Panc1 (cell line): ENCODE measurements around the gene OSCAR. TPM values are rescaled to one million over a fixed set of nuclear protein-coding genes. Genes with fewer than 3 reads are reported as not detected.
A peak's percentile ranks its signal among the peaks of the same experiment; 100 is the strongest.

Source experiments
- ATAC-seq: fragments of 200-7000 bp; cut with Tn5 transposase; 2 replicates; pipeline ENCODE4 v1.9.1; 2020; ENCODE audit warnings: mild to moderate bottlenecking, moderate library complexity
- BruUV-seq: library from RNA; stranded (reverse); fragments of 400-500 nt; replicated peaks from 2 replicates; lab custom pipeline; 2021; lab: Mats Ljungman, UMichigan
- CTCF ChIA-PET: fragments of 300-600 bp; sonication (Branson Sonifier 250); formaldehyde crosslinking; loops from one replicate; lab custom pipeline; 2022; ENCODE audit warnings: antibody characterized with exemption; lab: Charles Lee
- POLR2A ChIA-PET: fragments of 300-600 bp; sonication (Branson Sonifier 250); formaldehyde crosslinking; loops from one replicate; lab custom pipeline; 2022; ENCODE audit warnings: antibody characterized with exemption; lab: Charles Lee
- DNase-seq: peaks from one replicate; pipeline ENCODE4 v3.0.0-alpha.2; 2010; ENCODE audit warnings: low read depth, low spot score
- H3K27ac ChIP-seq: 2 replicates; pipeline ENCODE4 v1.5.1; 2011; ENCODE audit warnings: mild to moderate bottlenecking, low read length, inconsistent platforms
- H3K27me3 ChIP-seq: fragments of 200-500 bp; sonication (Bioruptor generic); 2 replicates; pipeline ENCODE4 v1.6.0; 2014; ENCODE audit warnings: low read length, inconsistent platforms; ENCODE audit not compliant: control insufficient read depth, insufficient read depth
- H3K36me3 ChIP-seq: fragments of 200-500 bp; sonication (Bioruptor generic); 2 replicates; pipeline ENCODE4 v1.5.1; 2014; ENCODE audit warnings: inconsistent platforms, mild to moderate bottlenecking, low read length, moderate library complexity; ENCODE audit not compliant: control insufficient read depth, insufficient read depth
- H3K4me1 ChIP-seq: 2 replicates; pipeline ENCODE4 v1.5.1; 2011; ENCODE audit warnings: inconsistent platforms, mild to moderate bottlenecking, low read length, moderate library complexity; ENCODE audit not compliant: control insufficient read depth, insufficient read depth
- H3K4me3 ChIP-seq, 2 experiments: 2 replicates each; pipeline ENCODE4 v1.5.1; 2011 to 2012; ENCODE audit warnings: low read depth in 2 of 2, low read length in 2 of 2, mild to moderate bottlenecking in 2 of 2, inconsistent platforms in 1 of 2, moderate library complexity in 1 of 2
- H3K9me3 ChIP-seq: fragments of 200-500 bp; sonication (Bioruptor generic); 2 replicates; pipeline ENCODE4 v1.5.1; 2014; ENCODE audit warnings: low read depth, mild to moderate bottlenecking, inconsistent platforms, low read length, moderate library complexity; ENCODE audit not compliant: control insufficient read depth, insufficient read depth
- CTCF ChIP-seq: fragments of 450-650 bp; IDR thresholded peaks from 2 replicates; pipeline ENCODE4 v1.5.1; 2017; ENCODE audit warnings: mild to moderate bottlenecking
- POLR2AphosphoS5 ChIP-seq: IDR thresholded peaks from 2 replicates; pipeline ENCODE4 v1.6.1; 2012; ENCODE audit warnings: mild to moderate bottlenecking, low read depth, low read length, moderate library complexity
- REST ChIP-seq, 2 experiments: IDR thresholded peaks; 2 replicates each; pipeline ENCODE4 v1.6.1; 2011 to 2012; ENCODE audit warnings: low read depth in 2 of 2, control low read depth in 1 of 2, low read length in 1 of 2, mild to moderate bottlenecking in 1 of 2, moderate library complexity in 1 of 2; ENCODE audit not compliant: insufficient read depth in 1 of 2
- SIN3A ChIP-seq: IDR thresholded peaks from 2 replicates; pipeline ENCODE4 v1.6.1; 2012; ENCODE audit warnings: low read depth, mild to moderate bottlenecking, low read length, moderate library complexity, borderline replicate concordance; ENCODE audit not compliant: insufficient read depth
- TCF7L2 ChIP-seq: IDR thresholded peaks from 2 replicates; pipeline ENCODE4 v1.6.1; 2011; ENCODE audit warnings: mild to moderate bottlenecking, low read depth, low read length, inconsistent platforms
- in situ Hi-C: cut with HindIII; loops from 2 replicates; pipeline ENCODE4 v1.10.0; 2016; ENCODE audit warnings: low sequenced_read_pairs, low pct_unique_long_range_greater_than_20kb
- intact Hi-C: fragments of 100-400 bp; cut with micrococcal nuclease; formaldehyde crosslinking; loops from one replicate; pipeline ENCODE4 v1.10.0; 2022; ENCODE audit not compliant: unreplicated experiment
- total RNA-seq: library from RNA; stranded (reverse); gene quantifications from one replicate; pipeline ENCODE4 v1.2.1, GENCODE V29; 2021; ENCODE audit not compliant: unreplicated experiment

Gene OSCAR
- total RNA-seq, 1 experiment from 2014 or later: 6.8 TPM

GRCh38 chr19:54121259-54121658, 20.7 kb upstream of the OSCAR start:
- ATAC-seq (no peak), DNase-seq (no peak)
- Histone ChIP-seq H3K36me3 (peaks cover 12% of the 10 kb centered on the region), H3K4me1 (peaks cover 8% of the 10 kb centered on the region; the same call in 1 of the 2 replicates), H3K27ac (no peak overlapping the region), H3K27me3 (no peaks in the 10 kb centered on the region), H3K4me3 (no peak overlapping the region), H3K9me3 (no peaks in the 10 kb centered on the region)
- ChIA-PET POLR2A (interaction anchor here (0.7 kb wide), 1 partner anchor 70 kb away, joined by 3 read pairs; the partner anchor contains the start of gene TSEN34), CTCF (interaction anchor here (0.6 kb wide), 1 partner anchor 927 kb away, joined by 3 read pairs; no protein-coding TSS in a partner anchor)
- intact Hi-C loops (no loop called here), in situ Hi-C loops (no loop called here)
- BruUV-seq: no TSS peak
- TF ChIP-seq POLR2AphosphoS5 (no peak), SIN3A (no peak)

GRCh38 chr19:54115109-54116063, 14.8 kb upstream of the OSCAR start, which contains the start of the genes PRPF31 and TFPT:
Gene PRPF31, plus strand, starts transcription at chr19:54115754. Its CDS starts 2,525 bp downstream, at chr19:54118279.
Gene TFPT, minus strand, starts transcription at chr19:54115657. Its CDS starts 388 bp downstream, at chr19:54115269.
- peak; percentile 97 for DNase-seq
- H3K36me3 ChIP-seq: no peaks in the 10 kb centered on the region; the same call in 1 of the 2 replicates
- intact Hi-C loops: no loop called here
- H3K9me3 ChIP-seq: no peaks in the 10 kb centered on the region
- ATAC-seq: peak; percentile 93
- in situ Hi-C loops: no loop called here
- 0 out of 4 replicates have a peak, but pooled peaks of 1 of the 2 experiments have one; percentile 46 for TF ChIP-seq REST (IDR thresholded peaks at IDR 0.05; ENCODE audit: insufficient read depth in 1 of 2, low read depth in 2 of 2, low read length in 1 of 2)
- TF ChIP-seq POLR2AphosphoS5: peak; percentile 93
- peak; percentile 52 for TF ChIP-seq SIN3A
- TF ChIP-seq TCF7L2: peak; percentile 68; the same call in 1 of the 2 replicates
- no peak for TF ChIP-seq CTCF
- peak within 1 kb of the TSS; percentile 51 to 75 for H3K4me3 ChIP-seq
- CTCF ChIA-PET: interaction anchor here (0.5 kb wide), 1 partner anchor 262 kb away, joined by 3 read pairs; no protein-coding TSS in a partner anchor
- TSS peak; percentile 98 for BruUV-seq
- peak within 1 kb of the TSS; percentile 93 for H3K27ac ChIP-seq
- H3K4me1 ChIP-seq: peaks cover 12% of the 10 kb centered on the region; the same call in 1 of the 2 replicates
- no peaks in the 10 kb centered on the region for H3K27me3 ChIP-seq
- POLR2A ChIA-PET: interaction anchor here (0.6 to 2.0 kb wide), 4 partner anchors 8 to 214 kb away, joined by 4 to 9 read pairs (median 4); no protein-coding TSS in a partner anchor
